ENCODE results near the gene GAD1.

GAD1 gene

DNA sequence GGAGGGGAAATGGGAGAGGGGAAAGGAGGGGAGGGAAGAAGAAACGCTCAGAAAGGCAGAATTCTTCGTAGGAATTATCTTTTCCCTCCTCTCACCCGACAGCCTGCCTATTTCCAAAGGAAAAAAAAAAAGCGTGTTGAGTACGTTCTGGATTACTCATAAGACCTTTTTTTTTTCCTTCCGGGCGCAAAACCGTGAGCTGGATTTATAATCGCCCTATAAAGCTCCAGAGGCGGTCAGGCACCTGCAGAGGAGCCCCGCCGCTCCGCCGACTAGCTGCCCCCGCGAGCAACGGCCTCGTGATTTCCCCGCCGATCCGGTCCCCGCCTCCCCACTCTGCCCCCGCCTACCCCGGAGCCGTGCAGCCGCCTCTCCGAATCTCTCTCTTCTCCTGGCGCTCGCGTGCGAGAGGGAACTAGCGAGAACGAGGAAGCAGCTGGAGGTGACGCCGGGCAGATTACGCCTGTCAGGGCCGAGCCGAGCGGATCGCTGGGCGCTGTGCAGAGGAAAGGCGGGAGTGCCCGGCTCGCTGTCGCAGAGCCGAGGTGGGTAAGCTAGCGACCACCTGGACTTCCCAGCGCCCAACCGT lies at the start of gene GAD1:
TSS of gene GAD1 (plus strand) at position 384 of the 589 bp plus-strand sequence. CDS start 1,705 bp downstream, outside the sequence.
- H3K4me1 ChIP-seq (ENCODE audit: low read length), result peaks cover 13% of the 10 kb centered on the region; the same call in 1 of the 2 replicates
- H3K9ac ChIP-seq (ENCODE audit: low read length), result no peak within 1 kb of the TSS
- peak within 1 kb of the TSS; percentile 72 for H3K4me3 ChIP-seq (ENCODE audit: low read length)
- no peaks in the 10 kb centered on the region for H3K36me3 ChIP-seq (replicated peaks; ENCODE audit: low read depth, low read length)
- H3K27ac ChIP-seq (ENCODE audit: low read length), result no peak within 1 kb of the TSS
- no peak for TF ChIP-seq EZH2phosphoT487 (IDR thresholded peaks at IDR 0.05; ENCODE audit: low read depth)
- TF ChIP-seq, protein P1, sequence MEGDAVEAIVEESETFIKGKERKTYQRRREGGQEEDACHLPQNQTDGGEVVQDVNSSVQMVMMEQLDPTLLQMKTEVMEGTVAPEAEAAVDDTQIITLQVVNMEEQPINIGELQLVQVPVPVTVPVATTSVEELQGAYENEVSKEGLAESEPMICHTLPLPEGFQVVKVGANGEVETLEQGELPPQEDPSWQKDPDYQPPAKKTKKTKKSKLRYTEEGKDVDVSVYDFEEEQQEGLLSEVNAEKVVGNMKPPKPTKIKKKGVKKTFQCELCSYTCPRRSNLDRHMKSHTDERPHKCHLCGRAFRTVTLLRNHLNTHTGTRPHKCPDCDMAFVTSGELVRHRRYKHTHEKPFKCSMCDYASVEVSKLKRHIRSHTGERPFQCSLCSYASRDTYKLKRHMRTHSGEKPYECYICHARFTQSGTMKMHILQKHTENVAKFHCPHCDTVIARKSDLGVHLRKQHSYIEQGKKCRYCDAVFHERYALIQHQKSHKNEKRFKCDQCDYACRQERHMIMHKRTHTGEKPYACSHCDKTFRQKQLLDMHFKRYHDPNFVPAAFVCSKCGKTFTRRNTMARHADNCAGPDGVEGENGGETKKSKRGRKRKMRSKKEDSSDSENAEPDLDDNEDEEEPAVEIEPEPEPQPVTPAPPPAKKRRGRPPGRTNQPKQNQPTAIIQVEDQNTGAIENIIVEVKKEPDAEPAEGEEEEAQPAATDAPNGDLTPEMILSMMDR (IDR thresholded peaks at IDR 0.05; ENCODE audit: low read depth, low read length), result no peak
- H3K27me3 ChIP-seq (ENCODE audit: low read depth, low read length), result peaks cover 26% of the 10 kb centered on the region
- 0 out of 2 replicates have a peak, but pooled peaks cover 4% of the 10 kb centered on the region for H4K20me1 ChIP-seq (ENCODE audit: insufficient read depth, low read length)
- no peaks in the 10 kb centered on the region for H3K9me3 ChIP-seq (ENCODE audit: insufficient read depth, low read length)
- H3K4me2 ChIP-seq (ENCODE audit: low read length), result peak within 1 kb of the TSS; percentile 82
- H3K79me2 ChIP-seq (ENCODE audit: low read length), result no peaks in the 10 kb centered on the region
- 0 out of 2 replicates have a peak within 1 kb of the TSS, but pooled peaks have one; percentile 43 for H2AFZ ChIP-seq (ENCODE audit: low read depth, low read length)

DNA sequence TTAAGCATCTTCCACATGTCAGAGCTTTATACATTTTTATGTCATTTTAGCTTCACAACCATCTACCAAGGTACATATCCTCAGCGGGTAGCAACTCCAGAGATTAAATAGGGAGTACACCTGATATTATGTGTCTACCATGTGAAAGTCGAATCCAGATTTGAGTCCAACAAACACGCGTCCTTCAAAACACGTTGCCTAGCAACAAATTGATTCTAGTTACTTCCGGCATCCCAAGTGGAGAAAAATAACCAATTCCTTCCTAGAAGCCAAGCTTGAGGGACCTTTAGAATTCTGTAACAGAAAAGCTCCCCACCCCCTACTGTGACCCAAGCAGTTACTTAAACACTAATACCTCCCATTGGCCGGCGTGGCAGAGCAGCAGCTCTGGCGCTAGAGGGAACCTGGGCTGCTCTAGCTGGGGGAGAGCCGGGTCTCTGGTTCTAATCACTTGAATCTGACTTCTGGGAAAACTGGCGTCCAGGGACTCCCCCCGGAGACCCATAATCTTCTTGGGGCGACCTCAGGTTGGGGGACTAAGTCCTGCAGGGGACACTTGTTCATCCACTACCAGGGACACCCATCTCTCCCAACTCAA lies 46.6 kb upstream of the GAD1 start, which contains the start of gene ERICH2:
TSS of gene ERICH2 (plus strand) at position 371 of the 598 bp plus-strand sequence. CDS start 304 bp downstream, outside the sequence.
- Histone ChIP-seq H2AFZ (ENCODE audit: low read depth, low read length) (peak within 1 kb of the TSS; percentile 99), H3K4me1 (ENCODE audit: low read length) (peaks cover 17% of the 10 kb centered on the region), H3K4me2 (ENCODE audit: low read length) (peak within 1 kb of the TSS; percentile 82), H3K9ac (ENCODE audit: low read length) (peak within 1 kb of the TSS; percentile 82), H3K9me3 (ENCODE audit: insufficient read depth, low read length) (no peaks in the 10 kb centered on the region), H4K20me1 (ENCODE audit: insufficient read depth, low read length) (no peaks in the 10 kb centered on the region), H3K79me2 (ENCODE audit: low read length) (no peaks in the 10 kb centered on the region), H3K36me3 (replicated peaks; ENCODE audit: low read depth, low read length) (no peaks in the 10 kb centered on the region), H3K27ac (ENCODE audit: low read length) (peak within 1 kb of the TSS; percentile 29), H3K27me3 (ENCODE audit: low read depth, low read length) (peaks cover 16% of the 10 kb centered on the region), H3K4me3 (ENCODE audit: low read length) (peak within 1 kb of the TSS; percentile 98)
- TF ChIP-seq, protein P1 (IDR thresholded peaks at IDR 0.05; ENCODE audit: low read depth, low read length), result peak; percentile 43
- TF ChIP-seq EZH2phosphoT487 (IDR thresholded peaks at IDR 0.05; ENCODE audit: low read depth), result no peak

DNA sequence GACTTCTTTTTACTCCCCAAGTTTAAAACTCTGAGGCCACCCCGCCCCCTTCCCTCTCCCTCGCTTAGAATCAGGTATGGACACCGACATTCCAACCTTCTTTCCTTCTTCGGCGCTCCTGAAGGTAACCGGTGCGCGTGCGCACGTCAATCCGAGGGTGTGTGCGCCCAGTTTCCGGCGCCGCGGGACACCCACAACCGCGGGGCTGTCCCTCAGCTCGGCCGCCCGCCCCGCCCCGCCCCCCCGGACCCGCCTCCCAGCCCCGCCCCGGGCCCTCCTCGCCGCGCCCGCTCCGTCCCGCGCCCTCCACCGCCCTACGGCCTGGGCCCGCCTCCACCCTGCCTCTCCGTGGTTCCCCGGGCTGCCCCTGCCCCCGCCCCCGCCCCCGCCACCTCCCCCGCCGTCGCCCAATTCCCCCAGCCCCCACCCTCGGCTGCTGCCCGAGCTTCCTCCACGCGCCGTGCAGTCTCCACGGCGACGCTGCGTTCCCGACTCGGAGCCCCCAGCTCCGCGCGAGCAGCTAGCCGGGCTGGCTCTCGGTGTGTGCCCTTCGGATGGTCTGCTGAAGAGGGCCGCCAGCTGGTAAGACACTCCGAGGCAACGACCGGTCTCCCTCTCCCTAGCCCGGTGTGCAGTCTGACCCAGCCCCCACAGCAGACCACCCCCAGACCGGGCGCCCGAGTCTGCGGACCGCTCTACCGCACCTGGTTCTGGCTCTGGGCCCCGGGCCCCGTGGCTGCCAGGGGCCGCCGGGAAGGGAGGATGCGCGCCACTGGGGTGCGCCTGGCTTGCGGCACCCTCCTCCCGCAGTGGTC lies 45.9 kb upstream of the GAD1 start:
- Histone ChIP-seq H3K79me2 (ENCODE audit: low read length) (no peaks in the 10 kb centered on the region), H3K4me1 (ENCODE audit: low read length) (peaks cover 10% of the 10 kb centered on the region), H3K4me3 (ENCODE audit: low read length) (peak overlapping the region; percentile 98), H3K9me3 (ENCODE audit: insufficient read depth, low read length) (no peaks in the 10 kb centered on the region), H4K20me1 (ENCODE audit: insufficient read depth, low read length) (no peaks in the 10 kb centered on the region), H3K27me3 (ENCODE audit: low read depth, low read length) (peaks cover 16% of the 10 kb centered on the region), H2AFZ (ENCODE audit: low read depth, low read length) (peak overlapping the region; percentile 99), H3K9ac (ENCODE audit: low read length) (peak overlapping the region; percentile 82), H3K36me3 (replicated peaks; ENCODE audit: low read depth, low read length) (no peaks in the 10 kb centered on the region), H3K27ac (ENCODE audit: low read length) (peak overlapping the region; percentile 29), H3K4me2 (ENCODE audit: low read length) (peak overlapping the region; percentile 82)
- TF ChIP-seq, protein P1 (IDR thresholded peaks at IDR 0.05; ENCODE audit: low read depth, low read length), result peak; percentile 16; the same call in 1 of the 2 replicates
- no peak for TF ChIP-seq EZH2phosphoT487 (IDR thresholded peaks at IDR 0.05; ENCODE audit: low read depth)

Measured in OCI-LY3 (cell line).